Measurements from ENCODE around the gene MAP4K4. TPM values are rescaled to one million over a fixed set of nuclear protein-coding genes. Genes with fewer than 3 reads are reported as not detected.
A peak's percentile ranks its signal among the peaks of the same experiment; 100 is the strongest.

Gene MAP4K4
- total RNA-seq, 1 experiment from 2014 or later = 136 TPM

GRCh38 chr2:101897301-101897700, 199.8 kb downstream of the MAP4K4 start:
- no TSS peak for BruUV-seq (replicated peaks)
- H3K27ac Mint-ChIP-seq (ENCODE audit: unreplicated experiment) = no peak overlapping the region
- no peak for TF ChIP-seq CTCF (IDR thresholded peaks at IDR 0.05; ENCODE audit: unreplicated experiment)
- H3K36me3 Mint-ChIP-seq (ENCODE audit: insufficient read depth, unreplicated experiment) = peaks cover 32% of the 10 kb centered on the region
- H3K9me3 Mint-ChIP-seq (ENCODE audit: low read depth, unreplicated experiment) = no peaks in the 10 kb centered on the region
- no peak overlapping the region for H3K4me3 Mint-ChIP-seq (ENCODE audit: low read depth, unreplicated experiment)
- CTCF ChIA-PET = no interaction called here
- no peaks in the 10 kb centered on the region for H3K27me3 Mint-ChIP-seq (ENCODE audit: unreplicated experiment)
- no peak for DNase-seq
- intact Hi-C loops (cut with micrococcal nuclease; ENCODE audit: unreplicated experiment) = no loop called here
- H3K4me1 Mint-ChIP-seq (ENCODE audit: low read depth, unreplicated experiment) = no peaks in the 10 kb centered on the region

GRCh38 chr2:101899265-101899664, 201.8 kb downstream of the MAP4K4 start:
- DNase-seq = no peak
- Mint-ChIP-seq H3K27ac (ENCODE audit: unreplicated experiment) (no peak overlapping the region), H3K27me3 (ENCODE audit: unreplicated experiment) (no peaks in the 10 kb centered on the region), H3K4me1 (ENCODE audit: low read depth, unreplicated experiment) (no peaks in the 10 kb centered on the region), H3K36me3 (ENCODE audit: insufficient read depth, unreplicated experiment) (peaks cover 22% of the 10 kb centered on the region), H3K9me3 (ENCODE audit: low read depth, unreplicated experiment) (no peaks in the 10 kb centered on the region), H3K4me3 (ENCODE audit: low read depth, unreplicated experiment) (no peak overlapping the region)
- intact Hi-C loops (cut with micrococcal nuclease; ENCODE audit: unreplicated experiment) = no loop called here
- TF ChIP-seq CTCF (IDR thresholded peaks at IDR 0.05; ENCODE audit: unreplicated experiment) = no peak
- CTCF ChIA-PET = interaction anchor here (1.1 kb wide), 1 partner anchor 107 kb away, joined by 3 read pairs; no protein-coding TSS in a partner anchor
- BruUV-seq (replicated peaks) = TSS peak; percentile 3

GRCh38 chr2:101899871-101900270, 202.4 kb downstream of the MAP4K4 start:
- H3K27ac Mint-ChIP-seq (ENCODE audit: unreplicated experiment) = peak overlapping the region; percentile 60
- no peaks in the 10 kb centered on the region for H3K4me1 Mint-ChIP-seq (ENCODE audit: low read depth, unreplicated experiment)
- CTCF ChIA-PET = interaction anchor here (1.1 kb wide), 1 partner anchor 106 kb away, joined by 3 read pairs; no protein-coding TSS in a partner anchor
- no peak for TF ChIP-seq CTCF (IDR thresholded peaks at IDR 0.05; ENCODE audit: unreplicated experiment)
- intact Hi-C loops (cut with micrococcal nuclease; ENCODE audit: unreplicated experiment) = no loop called here
- H3K9me3 Mint-ChIP-seq (ENCODE audit: low read depth, unreplicated experiment) = no peaks in the 10 kb centered on the region
- DNase-seq = no peak
- no peaks in the 10 kb centered on the region for H3K27me3 Mint-ChIP-seq (ENCODE audit: unreplicated experiment)
- no peak overlapping the region for H3K4me3 Mint-ChIP-seq (ENCODE audit: low read depth, unreplicated experiment)
- BruUV-seq (replicated peaks) = no TSS peak
- peaks cover 28% of the 10 kb centered on the region for H3K36me3 Mint-ChIP-seq (ENCODE audit: insufficient read depth, unreplicated experiment)

- BruUV-seq (replicated peaks) = no TSS peak
- no peak for DNase-seq
- H3K4me3 Mint-ChIP-seq (ENCODE audit: low read depth, unreplicated experiment) = no peak overlapping the region
- H3K4me1 Mint-ChIP-seq (ENCODE audit: low read depth, unreplicated experiment) = no peaks in the 10 kb centered on the region
- H3K9me3 Mint-ChIP-seq (ENCODE audit: low read depth, unreplicated experiment) = no peaks in the 10 kb centered on the region
- no peak for TF ChIP-seq CTCF (IDR thresholded peaks at IDR 0.05; ENCODE audit: unreplicated experiment)
- intact Hi-C loops (cut with micrococcal nuclease; ENCODE audit: unreplicated experiment) = no loop called here
- peaks cover 28% of the 10 kb centered on the region for H3K36me3 Mint-ChIP-seq (ENCODE audit: insufficient read depth, unreplicated experiment)
- H3K27ac Mint-ChIP-seq (ENCODE audit: unreplicated experiment) = peak overlapping the region; percentile 60
- no peaks in the 10 kb centered on the region for H3K27me3 Mint-ChIP-seq (ENCODE audit: unreplicated experiment)
- CTCF ChIA-PET = interaction anchor here (0.6 kb wide), 1 partner anchor 41 kb away, joined by 3 read pairs; no protein-coding TSS in a partner anchor
Observed at GRCh38 chr2:101900375-101900774, 202.9 kb downstream of the MAP4K4 start.

Measured in Calu3 (cell line).